ENCODE measurements around the gene MSI1.

Gene MSI1

GRCh38 chr12:120368789-120369602 is at the start of gene MSI1:
Gene MSI1 (minus strand): TSS chr12:120369164. CDS start chr12:120369091, 73 bp downstream.
- no peak for DNase-seq (ENCODE audit: low spot score)

GRCh38 chr12:120417917-120418580 is 49.1 kb upstream of the MSI1 start:
- no peak for DNase-seq (ENCODE audit: low spot score)

GRCh38 chr12:120416490-120417216 is 47.7 kb upstream of the MSI1 start:
- DNase-seq (ENCODE audit: low spot score), result no peak

- peak; percentile 57 for DNase-seq (ENCODE audit: low spot score)
Observed at GRCh38 chr12:120413901-120414695, 45.1 kb upstream of the MSI1 start.

GRCh38 chr12:120412421-120412820 is 43.5 kb upstream of the MSI1 start:
- no peak for DNase-seq (ENCODE audit: low spot score)

- DNase-seq (ENCODE audit: low spot score), result no peak
Observed at GRCh38 chr12:120408771-120409170, 39.8 kb upstream of the MSI1 start.

- no peak for DNase-seq (ENCODE audit: low spot score)
Observed at GRCh38 chr12:120406553-120406952, 37.6 kb upstream of the MSI1 start.

GRCh38 chr12:120406069-120406468 is 37.1 kb upstream of the MSI1 start:
- no peak for DNase-seq (ENCODE audit: low spot score)

- no peak for DNase-seq (ENCODE audit: low spot score)
Observed at GRCh38 chr12:120404271-120404670, 35.3 kb upstream of the MSI1 start.

GRCh38 chr12:120403869-120404268 is 34.9 kb upstream of the MSI1 start:
- no peak for DNase-seq (ENCODE audit: low spot score)

- DNase-seq (ENCODE audit: low spot score), result peak; percentile 9
Observed at GRCh38 chr12:120402217-120402616, 33.3 kb upstream of the MSI1 start.

- DNase-seq (ENCODE audit: low spot score), result no peak
Observed at GRCh38 chr12:120399531-120399930, 30.6 kb upstream of the MSI1 start.

GRCh38 chr12:120397824-120398540 is 29.0 kb upstream of the MSI1 start:
- DNase-seq (ENCODE audit: low spot score), result peak; percentile 23

GRCh38 chr12:120394483-120395367 is 25.8 kb upstream of the MSI1 start:
- DNase-seq (ENCODE audit: low spot score), result no peak

- no peak for DNase-seq (ENCODE audit: low spot score)
Observed at GRCh38 chr12:120390540-120391120, 21.7 kb upstream of the MSI1 start.

GRCh38 chr12:120388691-120389481 is 19.9 kb upstream of the MSI1 start:
- DNase-seq (ENCODE audit: low spot score), result no peak

- DNase-seq (ENCODE audit: low spot score), result no peak
Observed at GRCh38 chr12:120381752-120382419, 12.9 kb upstream of the MSI1 start.

GRCh38 chr12:120378036-120378435 is 9.1 kb upstream of the MSI1 start:
- no peak for DNase-seq (ENCODE audit: low spot score)

Measured in putamen (tissue), 1 donor.